ENCODE data around the gene IFITM2.
"Not testable (repeated sequence)": the region's sequence is repeated elsewhere in the genome, so short reads cannot be mapped to it uniquely, and the experiment has no call there.

The IFITM2 gene

DNA sequence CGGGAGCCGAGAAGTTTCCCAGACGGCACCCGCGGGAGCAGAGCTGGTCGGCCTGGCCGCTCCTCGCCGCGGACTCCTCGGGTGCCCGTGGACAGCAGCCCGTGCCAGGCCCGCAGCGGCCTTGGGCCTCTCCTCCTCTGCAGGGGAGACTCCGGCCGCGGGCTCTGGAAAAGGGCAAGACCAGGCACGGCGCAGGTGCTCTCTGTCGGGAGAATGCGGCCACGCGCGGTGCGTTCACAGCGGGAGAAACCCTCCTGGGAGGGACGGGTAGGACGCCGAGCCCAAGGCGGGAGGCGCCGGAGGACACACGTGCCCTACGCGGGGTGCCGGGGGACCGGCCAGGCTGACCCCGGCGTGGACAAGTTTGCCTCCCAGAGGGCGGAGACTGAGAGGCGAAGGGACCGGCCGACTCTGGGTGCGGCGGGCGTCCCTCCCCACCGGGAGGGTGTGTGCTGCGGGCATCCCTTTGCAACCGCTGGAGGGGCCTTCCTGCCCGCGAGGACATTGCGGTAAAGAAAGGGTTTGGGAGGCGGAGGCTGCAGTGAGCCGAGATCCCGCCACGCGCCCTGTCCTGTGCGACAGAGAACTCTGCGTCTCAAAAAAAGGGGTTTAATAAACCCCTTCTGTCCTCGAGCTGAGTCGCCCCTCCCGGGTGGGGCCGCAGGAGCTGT, 8.6 kb downstream of the IFITM2 start:
- H3K4me3 ChIP-seq (ENCODE audit: low read depth, low read length) = peak overlapping the region; percentile 12; the same call in 1 of the 2 replicates
- ChIA-PET POLR2A (interaction anchor here (1.8 kb wide), 1 partner anchor 40 kb away, joined by 7 read pairs; no protein-coding TSS in a partner anchor), CTCF (interaction anchor here (1.2 to 4.5 kb wide), 9 partner anchors 10 to 133 kb away, joined by 3 to 45 read pairs (median 9); partner anchors contain the start of gene IFITM2)
- TF ChIP-seq, protein P1, sequence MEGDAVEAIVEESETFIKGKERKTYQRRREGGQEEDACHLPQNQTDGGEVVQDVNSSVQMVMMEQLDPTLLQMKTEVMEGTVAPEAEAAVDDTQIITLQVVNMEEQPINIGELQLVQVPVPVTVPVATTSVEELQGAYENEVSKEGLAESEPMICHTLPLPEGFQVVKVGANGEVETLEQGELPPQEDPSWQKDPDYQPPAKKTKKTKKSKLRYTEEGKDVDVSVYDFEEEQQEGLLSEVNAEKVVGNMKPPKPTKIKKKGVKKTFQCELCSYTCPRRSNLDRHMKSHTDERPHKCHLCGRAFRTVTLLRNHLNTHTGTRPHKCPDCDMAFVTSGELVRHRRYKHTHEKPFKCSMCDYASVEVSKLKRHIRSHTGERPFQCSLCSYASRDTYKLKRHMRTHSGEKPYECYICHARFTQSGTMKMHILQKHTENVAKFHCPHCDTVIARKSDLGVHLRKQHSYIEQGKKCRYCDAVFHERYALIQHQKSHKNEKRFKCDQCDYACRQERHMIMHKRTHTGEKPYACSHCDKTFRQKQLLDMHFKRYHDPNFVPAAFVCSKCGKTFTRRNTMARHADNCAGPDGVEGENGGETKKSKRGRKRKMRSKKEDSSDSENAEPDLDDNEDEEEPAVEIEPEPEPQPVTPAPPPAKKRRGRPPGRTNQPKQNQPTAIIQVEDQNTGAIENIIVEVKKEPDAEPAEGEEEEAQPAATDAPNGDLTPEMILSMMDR (IDR thresholded peaks at IDR 0.05; ENCODE audit: insufficient read depth, low read length, missing control alignments) = no peak
- DNase-seq (ENCODE audit: low read depth, low spot score) = no peak

DNA sequence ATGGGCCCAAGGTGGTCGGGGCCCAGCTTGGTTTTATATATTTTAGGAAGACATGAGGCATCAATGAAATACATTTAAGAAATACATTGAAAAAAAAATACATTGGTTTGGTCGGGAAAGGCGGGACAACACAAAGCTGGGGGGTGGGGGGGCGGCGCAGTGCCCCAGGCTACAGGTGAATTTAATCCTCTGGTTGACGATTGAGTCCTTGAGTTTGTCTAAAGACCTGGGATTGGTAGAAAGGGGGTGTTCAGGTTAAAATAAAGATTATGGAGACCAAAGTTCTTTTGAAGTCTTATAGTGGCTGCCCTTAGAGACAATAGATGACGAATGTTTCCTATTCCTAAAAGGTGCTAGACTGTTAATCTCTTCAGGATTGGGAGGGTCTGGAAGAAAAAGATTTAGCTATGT, 9.3 kb downstream of the IFITM2 start:
- TF ChIP-seq, protein P1 (IDR thresholded peaks at IDR 0.05; ENCODE audit: insufficient read depth, low read length, missing control alignments) = no peak
- CTCF ChIA-PET = interaction anchor here (0.8 to 4.5 kb wide), 12 partner anchors 8 to 132 kb away, joined by 3 to 45 read pairs (median 8); partner anchors contain the start of gene IFITM2
- no peak for DNase-seq (ENCODE audit: low read depth, low spot score)
- no peak overlapping the region for H3K4me3 ChIP-seq (ENCODE audit: low read depth, low read length)
- POLR2A ChIA-PET = interaction anchor here (1.1 to 1.8 kb wide), 2 partner anchors 9 to 39 kb away, joined by 3 to 7 read pairs; partner anchors contain the start of gene IFITM2

DNA sequence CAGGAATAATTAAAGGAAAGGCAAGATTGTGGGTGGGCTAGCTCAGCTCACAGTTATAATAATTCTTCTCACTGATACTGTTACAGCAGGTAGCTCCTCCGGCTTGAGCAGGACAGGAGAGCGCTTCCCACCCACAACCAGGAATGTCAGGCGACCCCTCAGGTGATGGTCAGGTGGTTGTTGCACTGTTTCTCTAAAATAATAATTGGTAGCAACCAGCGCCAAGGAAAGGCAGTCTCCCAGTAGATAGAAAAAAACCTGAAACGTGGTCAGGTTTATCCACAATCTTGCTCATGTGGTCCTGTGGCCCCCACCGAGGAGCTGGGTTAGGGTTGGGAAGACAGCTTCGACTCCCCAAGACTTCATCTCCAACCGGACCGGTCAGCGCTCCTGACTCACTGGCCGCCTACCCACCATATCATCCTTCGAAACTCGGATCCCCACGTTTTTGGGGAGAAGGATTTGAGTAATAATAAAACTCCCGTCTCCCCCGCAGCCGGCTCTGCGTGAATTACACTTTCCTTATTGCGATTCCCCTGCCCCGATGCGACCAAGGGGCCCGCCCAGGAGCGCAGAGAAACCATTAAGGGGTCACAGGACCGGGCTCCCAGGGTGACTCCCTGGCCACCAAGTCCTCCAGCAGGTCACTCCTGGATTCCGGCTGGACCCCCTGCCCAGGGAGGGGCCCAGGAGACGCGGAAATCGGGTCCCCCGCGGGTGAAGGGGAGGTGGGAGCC, 10.2 kb downstream of the IFITM2 start:
- ChIA-PET POLR2A (interaction anchor here (1.1 to 1.8 kb wide), 2 partner anchors 10 to 38 kb away, joined by 3 to 7 read pairs; partner anchors contain the start of gene IFITM2), CTCF (interaction anchor here (0.8 to 4.5 kb wide), 10 partner anchors 9 to 131 kb away, joined by 3 to 45 read pairs (median 10); partner anchors contain the start of gene IFITM2)
- not testable (repeated sequence) for DNase-seq (ENCODE audit: low read depth, low spot score)
- H3K4me3 ChIP-seq (ENCODE audit: low read depth, low read length) = peak overlapping the region; percentile 38

DNA sequence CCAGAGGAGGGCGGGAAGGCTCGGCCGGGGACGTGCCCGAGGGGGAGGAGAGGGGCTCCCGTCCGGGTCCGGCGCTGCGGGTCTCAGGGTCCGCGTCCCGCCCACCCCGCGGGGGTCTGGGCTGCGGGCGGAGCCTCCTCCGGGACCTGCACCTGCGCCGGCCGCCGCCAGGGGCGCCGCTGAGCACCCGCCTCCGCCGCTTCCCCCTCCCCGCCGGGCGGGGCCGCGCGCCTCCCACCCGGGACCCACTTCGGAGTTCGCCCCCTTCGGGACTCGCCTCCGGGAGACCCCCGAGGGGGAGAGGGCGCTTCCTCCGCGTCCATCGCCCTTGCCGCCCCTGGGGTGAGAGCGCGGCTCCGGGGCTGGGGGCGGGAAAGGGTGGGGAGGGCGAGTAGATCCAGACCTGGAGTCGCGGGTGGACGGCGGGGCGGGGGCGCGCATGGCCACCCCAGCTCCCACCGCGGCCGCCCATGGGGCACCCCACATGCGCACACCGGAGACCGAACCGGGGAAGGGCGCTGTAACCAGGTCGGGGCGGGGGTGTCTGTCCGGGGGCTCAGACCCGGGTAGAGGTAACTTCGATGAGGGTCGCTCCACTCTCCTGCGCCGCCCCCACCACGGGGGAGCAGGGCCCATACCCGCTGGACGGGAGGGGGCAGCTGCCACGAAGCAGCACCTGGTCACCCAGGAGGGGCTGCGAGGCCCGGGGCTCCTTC, 10.9 kb downstream of the IFITM2 start:
- ChIA-PET POLR2A (interaction anchor here (1.8 kb wide), 1 partner anchor 37 kb away, joined by 7 read pairs; no protein-coding TSS in a partner anchor), CTCF (interaction anchor here (1.4 to 4.5 kb wide), 4 partner anchors 9 to 36 kb away, joined by 6 to 45 read pairs (median 11); partner anchors contain the start of gene IFITM2)
- H3K4me3 ChIP-seq (ENCODE audit: low read depth, low read length) = peak overlapping the region; percentile 57
- not testable (repeated sequence) for DNase-seq (ENCODE audit: low read depth, low spot score)

DNA sequence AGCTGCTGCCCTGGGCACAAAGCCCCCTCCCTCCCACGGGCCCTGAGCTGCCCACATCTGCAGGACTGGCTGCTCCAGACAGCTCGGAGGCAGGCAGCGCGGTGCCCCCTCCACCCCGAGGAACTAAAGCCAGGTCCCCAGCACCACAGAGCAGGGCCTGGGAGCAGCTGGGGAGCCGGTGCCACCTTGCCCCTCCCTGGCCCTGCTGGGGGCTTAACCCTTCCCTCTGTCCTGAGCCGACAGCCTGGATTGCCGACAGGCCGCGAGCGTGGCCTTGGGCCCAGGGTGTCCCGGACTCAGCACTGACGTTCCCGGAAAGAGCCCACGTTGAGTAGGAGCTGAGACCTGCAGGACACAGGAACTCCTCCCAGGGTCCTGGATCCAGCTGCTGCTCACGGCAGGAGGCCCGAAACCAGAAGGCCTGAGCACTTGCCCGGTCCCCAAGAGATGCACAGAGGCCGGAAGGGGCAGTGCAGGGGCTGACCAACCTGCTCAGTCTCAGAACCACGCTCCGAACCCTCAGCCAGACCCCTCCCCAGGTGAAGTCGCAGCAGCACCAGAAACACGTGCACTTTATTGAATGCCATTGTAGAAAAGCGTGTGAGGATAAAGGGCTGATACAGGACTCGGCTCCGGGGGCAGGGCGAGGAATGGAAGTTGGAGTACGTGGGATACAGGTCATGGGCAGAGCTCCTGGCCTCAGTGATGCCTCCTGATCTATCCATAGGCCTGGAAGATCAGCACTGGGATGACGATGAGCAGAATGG, 11.7 kb downstream of the IFITM2 start:
- not testable (repeated sequence) for DNase-seq (ENCODE audit: low read depth, low spot score)
- ChIA-PET CTCF (interaction anchor here (1.3 to 1.4 kb wide), 3 partner anchors 10 to 13 kb away, joined by 4 to 6 read pairs (median 6); no protein-coding TSS in a partner anchor), POLR2A (interaction anchor here (1.5 kb wide), 1 partner anchor 36 kb away, joined by 3 read pairs; no protein-coding TSS in a partner anchor)
- H3K4me3 ChIP-seq (ENCODE audit: low read depth, low read length) = peak overlapping the region; percentile 71

DNA sequence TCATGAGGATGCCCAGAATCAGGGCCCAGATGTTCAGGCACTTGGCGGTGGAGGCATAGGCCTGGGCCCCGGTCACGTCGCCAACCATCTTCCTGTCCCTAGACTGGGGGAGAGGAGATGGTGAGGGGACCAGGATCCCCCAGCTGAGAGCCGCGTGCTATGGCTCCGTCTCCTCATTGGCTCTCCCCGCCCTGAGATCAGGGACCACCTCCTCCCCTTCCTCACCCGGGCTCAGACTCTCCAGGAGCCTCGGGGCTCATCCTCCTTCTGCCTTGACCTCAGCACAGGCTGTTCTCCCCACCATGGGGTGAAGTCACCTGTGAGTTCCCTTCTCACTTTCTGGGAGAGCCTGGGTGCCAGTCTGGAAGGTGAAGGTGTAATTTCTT, 12.3 kb downstream of the IFITM2 start:
- peak overlapping the region; percentile 82 for H3K4me3 ChIP-seq (ENCODE audit: low read depth, low read length)
- ChIA-PET POLR2A (interaction anchor here (1.5 kb wide), 1 partner anchor 36 kb away, joined by 3 read pairs; no protein-coding TSS in a partner anchor), CTCF (interaction anchor here (1.3 to 1.4 kb wide), 3 partner anchors 10 to 14 kb away, joined by 4 to 6 read pairs (median 6); no protein-coding TSS in a partner anchor)
- not testable (repeated sequence) for DNase-seq (ENCODE audit: low read depth, low spot score)

DNA sequence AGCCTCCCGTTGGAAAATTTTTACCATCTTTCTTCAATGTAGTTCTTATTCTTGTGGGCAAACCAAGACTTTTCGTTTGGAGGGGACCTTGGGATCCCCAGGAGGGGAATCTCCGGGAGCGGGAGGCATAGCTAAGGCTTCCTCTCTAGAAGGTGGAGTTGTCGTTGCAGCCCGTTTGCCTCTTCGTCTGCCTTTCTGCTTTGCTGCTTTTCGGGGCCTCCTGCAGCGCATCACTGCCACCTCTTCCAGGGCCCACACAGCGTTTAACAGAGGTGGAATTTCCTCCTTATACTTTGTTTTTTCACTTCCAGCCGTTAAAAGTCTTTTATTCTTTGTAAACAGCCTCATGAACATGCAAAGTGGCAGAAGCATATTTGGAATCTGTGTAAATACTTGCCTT, 16.5 kb downstream of the IFITM2 start:
- ChIA-PET POLR2A (no interaction called here), CTCF (interaction anchor here (1.1 kb wide), 1 partner anchor 21 kb away, joined by 3 read pairs; no protein-coding TSS in a partner anchor)
- H3K4me3 ChIP-seq (ENCODE audit: low read depth, low read length) = no peak overlapping the region
- TF ChIP-seq, protein P1 (IDR thresholded peaks at IDR 0.05; ENCODE audit: insufficient read depth, low read length, missing control alignments) = no peak
- DNase-seq (ENCODE audit: low read depth, low spot score) = no peak

DNA sequence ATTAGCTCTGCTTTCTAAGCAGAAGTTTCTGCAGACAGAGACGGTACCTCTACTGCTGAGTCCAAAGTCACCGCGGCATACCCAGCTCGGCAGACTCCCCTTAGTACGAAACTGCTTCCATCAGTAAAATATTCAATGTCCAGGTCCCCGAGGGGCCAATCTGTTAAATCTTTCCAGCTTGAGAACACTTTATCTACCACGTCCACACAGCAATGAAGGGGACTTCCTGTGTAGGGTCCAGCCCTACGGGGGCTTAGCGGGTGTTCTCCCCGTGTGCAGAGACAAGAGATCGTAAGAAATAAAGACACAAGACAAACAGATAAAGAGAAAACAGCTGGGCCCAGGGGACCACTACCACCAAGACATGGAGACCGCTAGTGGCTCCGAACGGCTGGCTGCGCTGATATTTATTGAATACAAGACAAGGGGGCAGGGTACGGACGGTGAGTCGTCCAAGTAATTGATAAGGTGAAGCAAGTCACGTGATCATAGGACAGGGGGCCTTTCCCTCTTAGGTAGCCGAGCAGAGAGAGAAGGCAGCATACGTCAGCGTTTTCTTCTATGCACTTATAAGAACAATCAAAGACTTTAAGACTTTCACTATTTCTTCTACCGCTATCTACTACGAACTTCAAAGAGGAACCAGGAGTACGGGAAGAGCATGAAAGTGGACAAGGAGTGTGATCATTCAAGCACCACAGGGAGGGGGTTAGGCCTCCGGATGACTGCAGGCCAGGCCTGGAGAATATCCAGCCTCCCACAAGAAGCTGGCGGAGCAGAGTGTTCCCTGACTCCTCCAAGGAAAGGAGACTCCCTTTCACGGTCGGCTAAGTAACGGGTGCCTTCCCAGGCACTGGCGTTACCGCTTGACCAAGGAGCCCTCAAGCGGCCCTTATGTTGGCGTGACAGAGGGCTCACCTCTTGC, 17.2 kb downstream of the IFITM2 start:
- CTCF ChIA-PET = interaction anchor here (1.1 kb wide), 1 partner anchor 20 kb away, joined by 3 read pairs; no protein-coding TSS in a partner anchor
- POLR2A ChIA-PET; DNase-seq (ENCODE audit: low read depth, low spot score); H3K4me3 ChIP-seq (ENCODE audit: low read depth, low read length): not testable (repeated sequence)

Measured in AG04449 (cell line).